ENCODE results near the gene SUPT3H.
"Not testable (repeated sequence)": the region's sequence is repeated elsewhere in the genome, so short reads cannot be mapped to it uniquely, and the experiment has no call there.

SUPT3H gene

DNA sequence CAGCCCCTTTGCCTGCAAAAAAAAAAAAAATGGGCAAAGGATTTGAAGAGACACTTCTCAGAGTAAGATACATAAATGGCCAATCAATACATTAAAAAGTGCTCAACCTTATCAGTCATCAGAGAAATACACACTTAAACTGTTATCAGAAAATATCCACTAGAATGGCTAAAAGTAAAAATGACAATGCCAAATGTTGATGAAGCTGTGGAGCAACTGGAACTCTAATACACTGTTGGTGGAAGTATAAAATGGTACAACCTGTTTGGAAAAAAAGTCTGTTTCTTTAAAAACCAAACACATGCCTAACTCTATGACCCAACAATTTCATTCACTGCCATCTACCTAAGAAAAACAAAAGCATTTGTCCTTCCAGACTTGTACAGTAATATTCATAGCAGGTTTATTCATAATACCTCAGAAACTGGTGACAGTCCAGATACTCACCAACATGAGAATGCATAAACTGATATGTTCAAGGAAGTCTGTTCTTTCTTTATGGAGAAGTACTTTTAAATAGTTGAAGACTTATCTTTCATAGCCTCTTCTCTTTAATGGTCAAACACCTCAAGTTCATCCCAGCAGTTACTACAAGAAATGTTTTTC is 428.0 kb downstream of the SUPT3H start:
- DNase-seq (ENCODE audit: low spot score): no peak

DNA sequence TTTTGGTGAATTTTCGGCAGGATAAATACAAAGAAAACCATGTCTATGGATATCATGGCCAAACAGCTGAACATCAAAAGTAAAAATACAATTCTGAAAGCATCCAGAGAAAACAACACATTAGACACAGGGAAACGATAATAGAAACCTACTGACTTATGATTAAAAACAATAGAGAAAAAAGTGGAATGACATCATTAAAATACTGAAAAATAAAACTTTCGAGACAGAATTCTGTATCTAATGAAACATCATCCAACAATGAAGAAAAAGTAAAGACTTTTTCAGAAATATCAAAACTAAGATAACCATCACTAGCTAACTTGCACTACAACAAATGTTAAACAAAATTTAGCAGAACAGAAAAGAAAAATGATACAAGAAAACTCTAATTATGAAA is 434.2 kb downstream of the SUPT3H start:
- DNase-seq (ENCODE audit: low spot score): no peak

DNA sequence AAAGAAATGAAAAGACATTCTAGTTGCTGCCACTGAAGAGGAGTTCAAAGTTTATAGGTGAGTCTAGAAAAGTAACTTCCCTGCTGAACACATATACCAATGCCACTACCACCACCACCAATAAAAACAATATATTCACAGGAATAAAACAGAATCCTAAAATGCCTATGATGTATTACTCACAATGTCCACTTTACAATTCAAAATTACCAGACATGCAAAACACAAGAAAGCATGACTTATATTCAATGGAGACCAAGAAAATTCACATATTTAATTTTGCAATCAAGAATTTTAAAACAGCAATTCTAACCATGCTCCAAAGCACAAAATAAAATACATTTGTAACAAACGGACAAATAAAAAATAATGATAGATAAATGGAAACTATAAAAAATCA is 434.9 kb downstream of the SUPT3H start:
- no peak for DNase-seq (ENCODE audit: low spot score)

DNA sequence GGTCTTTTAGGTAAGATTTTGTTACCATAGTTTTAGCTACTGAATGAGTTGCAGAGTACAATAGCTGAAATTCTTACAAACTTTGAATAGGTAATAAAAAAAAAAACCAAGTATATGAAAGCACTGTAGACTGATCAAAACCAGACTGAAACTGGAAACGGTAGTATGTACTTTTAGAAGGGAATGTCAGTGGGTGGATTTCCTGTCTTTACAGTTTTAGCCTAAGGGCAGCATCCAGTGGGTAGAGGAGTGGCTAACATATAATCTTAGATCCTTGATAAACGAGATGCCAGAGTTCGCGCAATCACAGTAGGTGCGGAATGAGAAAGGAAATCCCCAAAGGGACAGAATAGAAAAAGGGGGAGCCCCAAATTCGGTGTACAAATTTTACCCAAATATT is 435.5 kb downstream of the SUPT3H start:
- no peak for DNase-seq (ENCODE audit: low spot score)

DNA sequence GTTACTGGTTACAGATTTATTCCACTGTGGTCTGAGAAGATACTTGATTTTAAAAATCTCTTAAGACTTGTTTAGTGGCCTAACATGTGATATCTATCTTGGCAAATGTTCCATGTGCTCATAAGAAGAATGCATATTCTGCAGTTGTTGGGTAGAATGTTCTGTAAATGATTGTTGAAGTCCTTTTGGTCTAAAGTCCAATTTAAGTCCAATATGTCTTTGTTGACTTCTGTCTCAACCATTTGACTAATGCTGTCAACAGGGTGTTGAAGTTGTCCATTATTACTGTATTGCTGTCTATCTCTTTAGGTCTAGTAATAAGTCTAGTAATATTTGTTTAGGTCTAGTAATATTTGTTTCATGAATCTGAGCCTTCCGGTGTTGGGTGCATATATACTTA is 437.4 kb downstream of the SUPT3H start:
- no peak for DNase-seq (ENCODE audit: low spot score)

DNA sequence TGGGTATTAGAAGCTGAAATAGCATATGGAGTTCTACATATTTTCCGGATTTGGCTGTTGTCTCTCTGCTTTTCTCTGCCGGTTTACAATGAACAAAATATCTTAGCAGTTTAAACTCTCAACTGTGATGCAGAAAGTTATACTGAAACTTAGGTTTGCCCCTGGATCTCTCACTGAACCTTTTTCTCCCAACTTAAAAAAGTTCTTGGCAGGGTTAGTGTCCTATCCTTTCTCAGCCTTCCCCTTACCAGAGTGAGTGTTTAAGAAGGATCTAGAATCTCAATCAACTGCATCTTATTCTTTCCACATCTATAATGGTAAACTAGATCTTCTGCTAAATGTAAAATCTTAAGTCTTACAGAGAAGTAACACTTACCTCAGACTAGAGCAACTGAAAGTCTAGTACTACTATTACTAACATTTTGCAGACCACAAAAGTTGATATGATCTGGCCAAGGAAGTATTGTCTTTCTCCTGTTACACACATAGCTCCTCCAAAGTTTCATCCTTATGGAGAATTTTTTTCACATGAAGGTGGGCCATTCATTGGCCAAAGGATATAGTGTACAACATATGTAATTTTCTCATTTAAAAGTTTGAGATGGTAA is 441.9 kb downstream of the SUPT3H start:
- DNase-seq (ENCODE audit: low spot score): no peak

DNA sequence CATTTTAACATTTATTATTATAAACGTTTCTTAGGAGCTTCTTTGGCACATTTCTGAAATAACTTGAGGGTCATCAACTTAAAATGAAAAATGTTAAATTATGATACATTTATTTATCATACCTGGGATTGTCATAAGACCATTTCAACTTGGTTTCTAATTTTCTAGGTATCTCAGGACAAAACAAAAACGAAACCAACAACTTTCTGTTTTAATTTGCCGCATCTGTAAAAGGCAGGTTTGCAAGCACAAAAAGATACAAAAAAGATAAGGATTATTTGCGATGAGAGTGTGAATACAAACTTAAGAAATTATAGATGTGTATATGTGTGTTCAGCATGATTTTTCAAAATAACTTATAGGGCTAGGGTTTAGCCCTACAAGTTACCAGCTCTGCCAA is 444.6 kb downstream of the SUPT3H start:
- DNase-seq (ENCODE audit: low spot score): no peak

DNA sequence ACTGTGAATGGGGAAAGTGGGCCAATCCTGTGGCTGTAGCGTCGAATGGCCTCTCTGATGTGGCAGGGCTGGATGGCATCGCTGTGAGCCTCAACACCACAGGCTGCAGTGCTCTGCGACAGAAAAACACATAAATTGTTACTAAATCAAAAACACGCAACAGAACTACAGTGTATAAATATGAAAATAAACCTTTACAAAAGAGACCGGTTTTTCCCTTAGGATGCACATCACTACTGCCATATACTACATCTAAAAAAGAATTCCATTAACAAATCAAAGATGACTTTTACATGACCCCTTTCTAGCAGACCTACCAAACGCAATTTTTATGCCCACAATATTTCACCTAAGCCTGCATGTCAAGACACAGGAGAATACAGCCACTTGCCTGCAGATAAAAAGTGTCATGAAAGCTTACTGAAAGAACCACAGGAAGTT is 445.1 kb downstream of the SUPT3H start:
- no peak for DNase-seq (ENCODE audit: low spot score)

DNA sequence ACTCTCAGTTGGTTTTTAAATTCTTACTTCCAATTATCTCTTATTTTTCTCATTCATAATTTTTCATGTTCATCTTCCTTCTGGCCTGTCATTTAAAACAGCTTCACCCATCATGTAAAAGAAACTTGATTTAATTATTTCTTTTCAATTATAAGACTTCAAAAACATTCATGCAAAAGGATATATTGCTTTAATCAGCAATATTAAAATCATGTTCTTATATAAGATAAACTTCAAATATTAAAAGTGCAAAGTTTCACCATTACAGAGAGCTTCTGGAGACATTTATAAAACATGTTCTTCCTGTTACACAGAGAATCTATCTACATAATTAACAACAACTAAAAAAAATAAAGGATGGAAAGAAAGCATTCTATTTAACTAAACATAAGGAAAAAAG is 446.3 kb downstream of the SUPT3H start:
- DNase-seq (ENCODE audit: low spot score): no peak

DNA sequence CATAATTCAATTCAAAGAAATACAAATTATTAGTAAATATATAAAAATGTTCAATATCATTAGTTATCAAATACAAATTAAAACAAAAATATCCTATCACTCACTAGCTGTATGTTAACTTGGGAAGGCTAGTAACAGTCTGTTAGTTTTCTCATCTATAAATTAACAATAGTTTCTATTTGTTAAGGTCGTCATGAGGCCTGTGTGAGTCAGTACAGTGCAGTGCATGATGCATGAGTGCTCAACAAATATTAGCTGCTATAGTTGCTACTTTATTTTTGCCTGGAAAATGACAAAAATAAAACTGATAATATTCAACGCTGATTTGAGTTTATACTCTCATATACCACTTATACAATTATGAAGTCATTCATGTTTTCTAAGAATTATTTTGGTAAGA is 451.2 kb downstream of the SUPT3H start:
- no peak for DNase-seq (ENCODE audit: low spot score)

DNA sequence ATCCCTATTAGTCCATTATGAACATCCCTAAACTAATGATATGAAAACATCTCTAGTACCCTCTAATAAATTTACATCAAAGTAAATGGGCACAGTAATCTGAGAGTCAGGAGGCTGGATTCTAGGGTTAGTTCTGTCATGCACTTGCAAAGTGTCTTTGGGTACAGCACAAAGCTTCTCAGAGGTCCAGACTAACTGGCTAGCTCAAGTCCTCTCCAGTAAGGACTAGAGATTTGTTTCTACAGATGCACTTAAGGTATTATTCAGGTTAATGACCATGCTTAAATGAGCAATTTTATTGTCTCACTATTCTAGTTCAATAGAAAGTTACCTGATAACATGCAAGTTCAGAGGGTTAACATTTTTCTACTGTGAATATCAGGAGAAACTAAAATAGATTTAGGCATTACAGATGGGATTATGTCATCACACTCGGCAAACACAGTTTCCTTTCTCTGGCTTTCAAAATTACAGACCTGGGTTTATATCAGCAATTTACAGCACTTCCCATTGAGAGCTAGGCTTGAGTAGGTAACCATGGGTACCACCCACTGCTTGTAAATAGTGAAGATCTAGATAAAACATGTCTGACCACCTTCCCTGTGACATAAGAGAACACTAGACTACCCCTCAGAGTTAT is 452.5 kb downstream of the SUPT3H start:
- DNase-seq (ENCODE audit: low spot score): no peak

DNA sequence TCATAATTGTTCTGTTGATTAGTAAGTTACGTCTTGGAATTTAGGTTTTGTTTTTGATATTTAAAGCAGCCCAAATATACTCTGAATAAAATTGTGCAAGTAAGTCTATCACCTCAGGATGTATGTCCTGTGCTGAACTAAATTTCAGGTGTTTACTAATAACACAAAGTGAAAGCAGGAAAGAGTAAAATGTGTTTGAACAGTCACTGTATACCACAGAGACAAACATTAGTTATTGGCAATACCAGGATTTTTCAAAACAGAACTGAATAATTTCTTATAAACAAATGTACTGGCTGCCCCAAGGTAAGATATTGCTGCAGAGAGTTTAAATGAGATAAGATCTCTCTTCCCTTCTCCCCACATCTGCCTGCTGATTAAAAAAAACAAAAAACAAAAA is 454.3 kb downstream of the SUPT3H start:
- no peak for DNase-seq (ENCODE audit: low spot score)

DNA sequence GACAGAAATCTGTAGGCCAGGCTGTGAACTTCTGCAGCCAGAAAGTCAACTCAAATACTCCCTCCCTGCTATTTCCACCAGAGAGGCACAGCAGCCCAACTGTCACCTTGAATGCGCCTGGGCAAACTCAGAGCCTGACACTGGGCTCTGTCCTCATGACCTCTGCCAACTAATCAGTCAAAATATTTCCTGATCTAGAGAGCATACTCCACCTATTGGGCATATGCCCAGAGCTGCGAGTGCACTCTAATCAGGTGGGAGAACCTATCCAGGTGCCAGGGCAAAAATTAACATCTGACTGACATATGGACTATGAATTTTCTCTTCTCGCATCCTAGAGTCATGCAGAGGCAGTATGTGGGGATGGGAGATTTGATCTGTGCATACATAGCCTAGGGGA is 455.9 kb downstream of the SUPT3H start:
- no peak for DNase-seq (ENCODE audit: low spot score)

DNA sequence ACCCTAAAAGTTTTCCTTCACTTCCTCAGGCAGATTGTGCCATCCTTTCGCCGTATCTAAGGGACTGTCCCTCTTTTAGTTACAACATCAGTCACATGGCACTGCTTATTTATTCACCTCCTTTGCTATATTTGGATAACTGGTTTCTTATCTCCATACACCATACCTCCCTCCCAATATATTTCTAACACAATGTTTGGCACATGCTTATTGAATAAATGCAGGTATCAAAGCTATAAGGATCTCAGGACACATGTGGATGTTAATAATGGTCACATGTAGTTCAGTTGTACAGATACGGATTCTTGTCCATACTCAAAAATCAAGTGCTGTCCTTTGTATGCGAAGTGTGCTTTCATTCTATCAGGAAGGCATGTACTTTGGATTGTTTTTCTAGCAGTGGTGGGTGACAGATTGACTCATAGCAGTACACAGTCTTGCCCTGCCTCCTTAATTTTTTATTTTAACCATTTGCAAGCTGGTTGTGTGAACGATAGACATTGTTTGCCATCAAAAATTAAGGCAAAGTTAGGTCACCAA is 456.7 kb downstream of the SUPT3H start:
- DNase-seq (ENCODE audit: low spot score): no peak

DNA sequence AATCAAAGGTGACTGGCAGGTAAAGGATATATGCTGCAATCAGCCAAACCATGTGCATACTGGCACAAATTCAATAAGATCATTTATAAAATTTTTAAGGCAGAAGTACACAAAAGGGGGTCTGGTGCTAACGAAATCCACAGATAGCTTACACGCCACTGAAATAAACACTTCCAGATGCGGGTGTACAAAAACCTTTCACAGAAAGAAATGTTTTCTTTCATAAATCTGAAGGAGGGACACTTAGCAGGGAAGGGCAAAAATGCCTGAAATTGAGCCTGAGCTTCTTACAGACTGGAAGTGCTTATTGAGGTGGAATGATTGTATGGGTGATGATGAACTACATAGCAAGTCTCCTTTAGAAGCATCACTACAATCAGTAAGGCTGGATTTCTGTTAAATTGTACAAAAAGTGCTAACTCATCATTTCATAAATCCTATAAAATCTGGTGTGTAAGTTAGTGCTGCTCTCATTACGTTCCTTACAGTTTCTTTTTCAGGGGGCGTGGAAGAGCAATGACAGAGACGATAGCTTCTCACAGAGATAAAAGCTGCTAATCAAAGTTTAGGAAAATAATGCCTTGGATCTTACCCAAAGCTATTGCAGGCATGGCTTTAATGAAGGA is 458.9 kb downstream of the SUPT3H start:
- DNase-seq (ENCODE audit: low spot score): no peak

DNA sequence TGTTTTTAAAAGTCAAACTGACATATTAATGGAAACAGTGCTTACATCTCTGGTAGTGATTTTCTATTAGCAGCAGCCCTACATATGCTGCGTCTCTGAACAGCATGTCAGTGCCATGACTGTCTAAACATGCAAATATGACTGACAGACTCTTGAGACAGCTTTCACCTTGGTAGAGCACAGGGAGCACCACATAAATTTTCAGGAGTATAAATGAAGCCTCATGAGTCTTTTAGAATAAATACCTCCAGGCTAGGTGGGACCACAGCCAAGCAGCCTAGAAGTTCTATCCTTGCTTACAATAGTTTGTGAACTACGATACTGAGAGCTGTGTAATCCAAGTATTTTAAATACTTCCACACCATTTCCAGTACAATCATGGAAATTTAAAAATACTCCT is 460.3 kb downstream of the SUPT3H start:
- DNase-seq (ENCODE audit: low spot score): no peak

DNA sequence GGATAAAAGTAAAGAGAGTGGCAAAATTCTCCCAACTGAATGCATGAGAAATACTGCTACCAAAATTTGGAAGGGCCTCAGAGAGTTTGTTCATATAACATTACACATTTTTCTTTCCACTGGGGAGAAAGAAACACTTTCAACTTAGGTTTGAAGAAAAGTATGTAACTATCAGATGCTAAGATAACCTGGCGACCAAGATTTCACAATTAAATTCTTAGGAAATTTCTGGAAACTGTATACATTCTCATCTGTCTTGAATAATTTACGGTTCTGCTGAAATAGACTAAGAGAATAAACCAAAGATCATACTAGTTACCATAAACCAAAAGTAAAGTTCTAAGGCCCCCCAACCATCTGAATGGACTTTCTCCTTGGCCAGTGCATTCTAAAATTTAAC is 462.6 kb downstream of the SUPT3H start:
- no peak for DNase-seq (ENCODE audit: low spot score)

DNA sequence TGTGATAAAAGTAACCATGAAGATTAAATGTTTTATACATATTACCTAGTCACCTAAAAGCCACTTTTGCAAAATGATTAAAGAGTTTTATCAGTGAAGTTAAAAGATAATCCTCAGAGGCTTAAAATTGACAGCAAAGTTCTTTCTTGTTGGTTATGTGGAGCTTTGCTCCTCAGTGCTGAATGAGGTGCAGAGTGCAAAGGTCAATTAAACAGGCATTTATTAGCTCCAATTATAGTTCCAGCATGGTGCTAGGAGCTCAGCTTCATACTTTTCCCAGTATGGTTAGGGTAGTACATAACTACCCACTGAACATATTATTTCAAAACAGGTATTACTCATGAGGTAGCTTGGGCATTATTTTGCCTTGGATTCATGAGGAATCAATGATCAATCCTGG is 463.6 kb downstream of the SUPT3H start:
- DNase-seq (ENCODE audit: low spot score): no peak

DNA sequence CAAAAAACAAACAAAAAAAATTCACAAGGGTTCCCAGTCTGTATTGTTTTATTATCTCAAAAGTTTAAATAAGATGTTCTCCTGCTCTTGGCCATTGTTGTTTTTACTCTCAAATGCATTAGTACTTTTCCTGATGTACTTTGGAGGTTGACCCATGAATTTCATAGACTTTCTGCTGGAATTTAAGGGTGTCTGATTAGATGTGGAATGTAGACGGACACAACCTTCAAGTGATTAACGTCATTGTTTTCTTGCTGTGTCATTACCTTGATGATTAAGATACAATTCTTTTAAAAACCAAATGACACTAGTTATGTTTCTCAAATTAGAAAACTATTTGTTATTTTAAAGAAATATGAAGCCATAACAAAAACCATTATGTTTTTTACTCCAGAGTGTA is 471.0 kb downstream of the SUPT3H start:
- DNase-seq (ENCODE audit: low spot score): no peak

DNA sequence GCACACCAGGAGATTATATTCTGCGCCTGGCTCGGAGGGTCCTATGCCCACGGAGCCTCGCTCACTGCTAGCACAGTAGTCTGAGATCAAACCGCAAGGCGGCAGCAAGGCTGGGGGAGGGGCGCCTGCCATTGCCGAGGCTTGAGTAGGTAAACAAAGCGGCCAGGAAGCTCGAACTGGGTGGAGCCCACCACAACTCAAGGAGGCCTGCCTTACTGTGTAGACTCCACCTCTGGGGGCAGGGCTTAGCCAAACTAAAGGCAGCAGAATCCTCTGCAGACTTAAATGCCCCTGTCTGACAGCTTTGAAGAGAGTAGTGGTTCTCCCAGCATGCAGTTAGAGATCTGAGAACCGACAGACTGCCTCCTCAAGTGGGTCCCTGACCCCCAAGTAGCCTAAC is 477.4 kb downstream of the SUPT3H start:
- not testable (repeated sequence) for DNase-seq (ENCODE audit: low spot score)

DNA sequence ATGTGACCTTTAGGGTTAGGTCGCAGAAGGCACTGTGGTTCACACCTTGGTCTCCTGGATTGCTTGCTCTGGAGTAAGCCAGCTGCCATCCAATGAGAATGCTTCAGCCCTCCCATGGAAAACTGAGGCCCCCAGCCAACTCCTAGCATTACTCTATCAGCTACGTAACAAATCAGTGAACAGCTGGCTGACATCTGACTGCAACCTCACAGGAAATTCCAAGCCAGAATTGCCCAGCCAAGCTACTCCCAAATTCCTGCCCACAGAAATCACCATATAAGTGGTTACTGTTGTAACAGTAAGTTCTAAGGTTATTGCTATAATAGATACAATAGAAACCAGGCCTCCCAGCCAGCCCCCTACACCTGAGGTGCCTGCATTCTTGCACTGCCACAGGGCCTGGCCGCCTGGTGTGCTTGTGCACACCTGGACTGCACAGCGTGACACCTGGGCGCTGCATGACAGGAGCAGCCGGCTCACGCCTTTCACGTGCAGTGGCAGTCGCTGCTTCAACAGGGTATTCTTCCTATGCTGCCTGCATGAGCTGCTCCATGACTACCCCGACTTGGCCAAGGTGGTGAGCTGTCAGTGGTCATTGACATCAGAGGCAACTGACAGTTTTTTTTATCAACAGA is 479.3 kb downstream of the SUPT3H start:
- peak; percentile 23 for DNase-seq (ENCODE audit: low spot score)

DNA sequence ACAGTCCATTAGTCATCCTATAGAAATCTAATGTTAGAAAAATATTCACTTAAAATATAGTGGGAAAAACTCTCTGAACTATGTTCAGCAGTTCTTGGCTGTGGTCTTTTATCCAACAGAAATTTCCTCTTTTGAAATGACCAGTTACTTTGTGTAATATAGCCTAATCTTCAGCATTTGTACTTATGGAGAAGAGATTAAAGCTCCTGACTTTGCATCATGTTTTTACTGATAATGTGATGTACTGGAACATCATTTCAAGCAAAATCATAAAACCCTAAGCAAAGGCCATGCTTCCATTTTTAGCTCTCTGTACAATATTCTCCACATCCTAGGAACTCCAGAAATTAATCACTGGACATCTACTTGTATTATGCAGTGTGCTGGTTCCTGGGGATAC is 480.4 kb downstream of the SUPT3H start:
- no peak for DNase-seq (ENCODE audit: low spot score)

DNA sequence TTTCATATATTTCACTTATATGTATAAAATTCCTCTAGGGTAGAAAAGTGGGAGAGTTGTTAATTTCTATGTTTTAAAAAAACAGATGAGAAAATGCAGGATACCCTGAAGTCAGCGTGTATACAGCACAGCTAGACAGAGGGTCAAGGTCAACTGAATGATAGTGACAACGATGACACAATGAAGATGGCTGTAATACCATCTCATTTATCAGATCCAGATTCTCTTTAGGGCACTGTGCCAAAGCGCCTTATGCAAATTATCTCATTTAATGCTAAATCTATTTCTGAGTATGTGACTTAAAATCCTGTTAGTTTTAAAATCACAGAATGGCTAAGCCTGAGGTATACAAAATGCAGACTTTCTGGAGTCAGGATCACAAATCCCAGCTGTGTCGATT is 481.0 kb downstream of the SUPT3H start:
- DNase-seq (ENCODE audit: low spot score): no peak

All from hepatic stellate cell (primary cell).